Stimulated activated CD4-positive, alpha-beta T cell treated with anti-CD3 and anti-CD28 coated beads, Interleukin-1b, Interleukin-23, amount 100 ng/mL, for 24 hours (primary cell): Measurements from ENCODE around the gene ANXA7.

ENCODE experiments used
- DNase-seq, 4 experiments: peaks; one replicate each; pipeline ENCODE4 v3.0.0-alpha.2; 2020; ENCODE audit warnings: low read depth in 4 of 4, low spot score in 1 of 4

ANXA7 gene

DNA sequence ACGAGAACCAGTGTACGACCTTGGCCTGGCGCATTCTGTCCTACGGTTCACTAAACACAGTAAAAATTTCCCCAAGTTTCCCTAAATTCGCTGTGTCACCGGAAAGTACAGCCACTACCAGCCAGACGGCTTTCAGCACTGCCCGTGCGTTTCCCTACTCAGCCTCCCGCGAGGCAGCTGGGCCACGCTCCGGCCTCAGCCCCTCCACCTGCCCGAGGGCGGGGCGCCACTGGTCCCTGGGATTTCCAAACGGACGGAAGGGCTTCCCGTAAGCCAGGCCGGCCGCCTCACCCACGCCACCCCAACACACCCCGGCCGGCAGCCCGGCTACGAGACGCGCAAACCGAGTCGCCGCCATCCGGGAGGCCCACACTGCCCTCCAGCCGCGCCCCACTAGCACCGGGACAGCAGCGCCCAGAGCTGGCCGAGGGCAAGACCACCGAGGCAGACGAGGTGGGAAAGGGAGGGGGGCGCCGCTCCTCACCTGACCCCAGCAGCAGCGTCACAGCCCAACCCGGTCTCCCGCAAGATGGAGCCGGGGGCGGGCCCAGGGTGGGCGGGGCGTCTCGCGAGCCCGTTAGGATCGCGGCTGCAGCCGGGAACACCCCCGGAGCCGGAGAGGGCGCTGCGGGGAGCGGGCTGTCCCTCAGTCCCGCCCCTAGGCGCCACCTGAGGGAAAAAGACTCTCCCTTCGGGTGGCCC, at the start of gene ANXA7:
Gene ANXA7 (minus strand): TSS at position 531 of the 702 bp plus-strand sequence. CDS start 13,202 bp downstream, outside the sequence.
- peak; percentile 88 to 97 (median 91) for DNase-seq

DNA sequence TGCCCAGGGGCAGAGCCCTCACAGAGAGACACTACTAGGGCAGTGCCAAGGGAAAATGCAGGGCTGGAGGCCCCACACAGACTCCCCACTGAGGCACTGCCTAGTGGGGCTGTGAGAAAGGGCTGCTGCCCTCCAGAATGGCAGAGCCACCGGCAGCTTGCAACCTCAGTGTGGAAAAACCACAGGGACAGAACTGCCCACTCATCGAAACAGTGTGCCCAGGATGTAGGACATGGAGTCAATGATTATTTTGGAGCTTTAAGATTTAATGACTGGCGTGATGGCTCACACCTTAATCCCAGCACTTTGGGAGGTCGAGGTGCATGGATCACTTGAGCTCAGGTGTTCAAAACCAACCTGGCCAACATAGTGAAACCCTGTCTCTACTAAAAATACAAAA, 47.0 kb upstream of the ANXA7 start:
- DNase-seq, result no peak

DNA sequence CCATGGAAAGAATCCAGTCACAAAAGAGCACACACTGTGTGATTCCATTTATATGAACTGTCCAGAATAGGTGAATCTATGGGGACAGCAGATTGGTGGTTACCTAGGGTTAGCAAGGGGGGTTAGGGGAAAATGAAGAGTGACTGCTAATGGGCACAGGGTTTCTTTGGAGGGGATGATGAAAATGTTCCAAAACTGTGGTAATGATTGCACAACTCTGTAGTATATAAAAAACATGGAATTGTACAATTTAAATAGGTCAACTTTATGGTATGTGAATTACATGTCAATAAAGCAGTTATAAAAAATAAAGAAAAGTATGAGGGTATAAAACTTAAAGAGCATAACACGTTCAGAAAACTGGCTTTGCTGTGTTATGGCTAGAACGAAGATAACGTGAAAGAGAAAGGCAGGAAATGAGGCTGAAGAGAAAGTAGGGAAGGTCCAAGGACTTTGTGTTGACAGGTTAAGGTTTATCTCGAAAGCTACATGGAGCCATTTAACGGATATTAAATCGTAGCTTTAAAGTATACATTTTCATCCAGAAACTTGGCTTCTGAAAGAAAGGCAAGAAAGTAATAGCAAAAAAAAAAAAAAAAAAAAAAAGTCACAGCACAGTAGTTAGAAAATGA, 45.9 kb upstream of the ANXA7 start:
- no peak for DNase-seq

DNA sequence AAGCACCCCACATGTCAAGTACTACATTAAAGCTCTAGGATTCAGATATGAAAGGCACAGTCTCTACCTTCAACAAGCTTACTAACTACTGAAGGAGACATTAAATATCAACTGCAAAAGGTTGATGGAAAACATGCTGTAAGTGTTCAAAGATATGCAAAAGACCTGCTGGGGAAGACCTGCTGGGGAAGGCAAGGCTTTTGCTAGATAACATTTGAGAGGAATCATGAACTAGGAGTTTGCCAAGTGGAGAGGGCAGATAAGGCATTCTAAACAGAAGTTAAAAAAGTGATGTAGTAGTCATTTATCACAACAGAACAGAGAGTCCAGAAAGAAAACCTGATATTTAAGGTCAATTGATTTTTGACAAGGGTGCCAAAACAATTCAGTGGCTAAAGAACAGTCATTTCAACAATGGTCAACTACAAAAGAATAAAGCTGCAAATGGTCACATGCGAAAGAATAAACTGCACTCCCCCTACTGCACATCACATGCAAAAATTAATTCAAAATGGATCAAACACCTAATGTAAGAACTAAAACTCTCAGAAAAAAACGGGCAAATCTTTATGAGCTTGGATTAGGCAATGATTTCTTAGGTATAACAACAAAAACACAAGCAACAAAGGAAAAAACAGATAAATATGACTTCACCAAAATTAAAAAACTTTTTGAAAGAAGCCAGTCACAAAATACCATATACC, 42.5 kb upstream of the ANXA7 start:
- DNase-seq, result no peak

DNA sequence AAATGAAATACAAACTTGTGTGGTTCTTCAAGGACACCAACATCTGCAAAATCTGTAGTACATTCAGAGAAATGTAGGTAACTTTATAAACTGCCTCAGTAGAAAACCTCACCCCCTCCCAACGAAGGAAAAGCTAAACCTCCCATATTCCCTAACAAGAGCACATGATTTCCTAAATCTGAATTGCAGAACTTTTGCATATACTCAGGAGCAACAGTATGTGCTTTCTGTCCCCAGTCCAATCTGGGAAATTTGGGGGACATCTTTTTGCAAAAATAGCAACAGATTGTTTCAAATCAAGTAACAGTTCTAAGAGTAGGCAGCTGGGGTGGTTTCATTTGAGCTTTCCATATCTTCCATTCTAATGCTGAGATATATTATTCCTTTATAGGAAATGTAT, 35.3 kb upstream of the ANXA7 start:
- DNase-seq, result no peak

DNA sequence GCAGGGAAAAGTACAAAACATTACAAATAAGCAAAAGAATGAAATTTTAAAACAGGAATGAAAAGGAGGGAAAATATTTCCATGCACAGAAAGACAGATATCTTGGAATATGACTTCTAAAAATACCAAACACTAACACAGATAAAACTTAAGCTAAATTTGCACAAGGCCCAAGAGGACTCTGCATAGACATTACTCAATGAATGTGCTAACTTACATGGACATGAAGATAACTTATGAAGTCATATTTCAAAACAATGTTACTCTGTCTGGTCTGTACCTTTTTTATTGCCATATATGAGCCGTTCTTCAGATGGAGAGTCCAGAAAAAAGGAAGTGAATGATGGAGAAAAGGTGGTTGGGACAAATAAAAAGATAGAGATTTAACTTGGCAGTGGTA, 34.5 kb upstream of the ANXA7 start:
- no peak for DNase-seq

DNA sequence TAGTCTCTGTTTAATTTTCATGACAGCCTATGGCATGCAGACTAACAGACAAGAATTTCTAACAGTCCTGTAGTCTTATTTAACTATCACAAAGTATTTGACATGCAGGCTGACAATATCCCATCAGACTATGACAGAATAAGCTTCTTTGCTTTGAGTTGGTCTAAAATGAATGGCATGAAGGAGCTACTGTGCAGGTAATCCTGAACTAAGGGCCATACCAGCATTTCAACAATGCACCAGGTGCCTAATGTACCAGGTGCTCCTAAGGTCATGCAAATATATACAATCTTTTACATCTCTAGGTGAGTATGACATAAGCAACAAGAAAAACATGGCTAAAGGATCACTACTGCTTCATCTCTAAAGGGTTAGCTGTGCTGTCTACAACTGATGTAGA, 33.1 kb upstream of the ANXA7 start:
- DNase-seq, result no peak

DNA sequence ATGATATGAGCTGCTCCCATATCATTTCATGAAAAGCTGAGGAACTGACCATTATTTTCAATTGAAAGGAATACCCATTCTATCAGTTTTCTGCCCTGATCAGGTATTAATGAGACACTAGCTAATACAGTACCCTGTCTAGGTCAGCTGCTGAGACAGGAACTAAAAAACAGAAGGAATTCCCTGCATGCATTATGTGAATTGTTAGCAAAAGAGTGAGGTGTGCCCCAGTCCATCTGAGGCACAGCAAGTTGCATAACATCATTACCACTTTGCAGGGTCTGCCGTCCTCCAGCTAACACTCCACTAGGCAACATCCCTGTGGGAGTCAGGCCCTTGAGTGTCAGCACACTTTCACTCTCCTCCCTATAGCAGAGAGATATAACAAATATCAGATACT, 30.6 kb upstream of the ANXA7 start:
- DNase-seq, result no peak

DNA sequence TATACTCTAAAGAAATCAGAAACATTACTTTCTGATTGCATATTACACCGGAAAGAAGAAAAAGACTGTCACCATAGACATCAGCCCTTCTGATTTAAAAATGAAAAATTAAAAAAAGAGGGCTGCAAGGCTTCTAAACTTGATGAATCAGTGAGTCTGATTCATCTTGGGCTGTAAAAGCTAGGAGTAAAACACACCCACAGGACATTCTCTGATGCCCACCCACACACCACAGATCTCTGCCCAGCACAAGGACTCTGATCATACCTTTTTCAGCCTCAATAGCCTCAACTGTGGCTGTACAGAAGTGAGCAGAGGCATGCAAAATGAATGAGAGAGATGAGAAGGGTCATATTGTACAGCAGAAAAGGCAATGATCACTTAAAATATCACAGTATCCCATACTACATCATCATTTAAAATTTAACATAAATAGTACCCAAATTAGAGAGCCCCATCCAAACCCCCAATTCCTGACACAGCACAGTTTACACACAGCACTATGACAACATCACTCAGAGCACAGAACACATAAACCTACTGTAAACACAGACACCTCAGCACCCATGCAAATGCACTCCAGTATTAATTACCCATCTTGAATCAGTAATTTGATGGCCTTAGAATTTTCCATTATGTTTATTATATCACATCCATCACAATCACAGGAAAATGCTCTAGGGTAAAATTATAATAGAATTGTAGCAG, 25.9 kb upstream of the ANXA7 start:
- no peak for DNase-seq

DNA sequence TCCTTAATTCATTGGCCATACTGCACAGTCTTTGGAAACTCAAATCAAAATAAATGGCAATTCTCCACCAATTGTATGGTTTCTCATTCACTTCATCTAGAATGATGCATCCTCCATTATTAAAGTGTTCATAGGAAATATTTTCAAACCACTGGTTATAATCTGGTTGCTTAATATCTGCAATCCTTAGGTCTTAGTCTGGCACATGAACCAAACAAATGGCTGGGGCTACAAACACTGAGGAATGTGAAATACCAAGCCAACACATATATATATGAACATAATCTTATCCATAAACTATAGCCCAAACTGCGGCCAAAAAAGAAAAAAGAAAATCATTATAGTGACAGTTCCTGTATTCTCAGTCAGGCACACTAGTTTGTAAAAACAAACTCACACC, 25.2 kb upstream of the ANXA7 start:
- no peak for DNase-seq

DNA sequence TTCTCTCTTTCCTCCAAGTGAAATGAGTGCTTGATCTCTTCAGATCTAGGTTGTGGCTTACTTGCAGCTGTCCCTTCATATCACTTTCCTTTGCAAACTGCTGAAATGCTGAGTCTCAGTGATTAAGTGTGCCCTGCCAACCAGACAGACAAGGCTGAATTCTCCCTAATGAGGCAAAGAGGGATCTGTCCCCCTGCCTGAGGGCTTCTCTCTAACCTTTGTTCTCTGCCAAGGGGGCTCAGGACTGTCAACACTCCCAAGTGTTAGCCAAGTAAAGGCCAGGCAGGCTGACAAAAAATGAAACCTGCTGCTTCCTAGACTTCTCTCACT, 19.6 kb upstream of the ANXA7 start, which contains the start of gene MSS51:
Gene MSS51 (minus strand): TSS at position 24 of the 330 bp plus-strand sequence. CDS start 5,277 bp downstream, outside the sequence.
- no peak for DNase-seq

DNA sequence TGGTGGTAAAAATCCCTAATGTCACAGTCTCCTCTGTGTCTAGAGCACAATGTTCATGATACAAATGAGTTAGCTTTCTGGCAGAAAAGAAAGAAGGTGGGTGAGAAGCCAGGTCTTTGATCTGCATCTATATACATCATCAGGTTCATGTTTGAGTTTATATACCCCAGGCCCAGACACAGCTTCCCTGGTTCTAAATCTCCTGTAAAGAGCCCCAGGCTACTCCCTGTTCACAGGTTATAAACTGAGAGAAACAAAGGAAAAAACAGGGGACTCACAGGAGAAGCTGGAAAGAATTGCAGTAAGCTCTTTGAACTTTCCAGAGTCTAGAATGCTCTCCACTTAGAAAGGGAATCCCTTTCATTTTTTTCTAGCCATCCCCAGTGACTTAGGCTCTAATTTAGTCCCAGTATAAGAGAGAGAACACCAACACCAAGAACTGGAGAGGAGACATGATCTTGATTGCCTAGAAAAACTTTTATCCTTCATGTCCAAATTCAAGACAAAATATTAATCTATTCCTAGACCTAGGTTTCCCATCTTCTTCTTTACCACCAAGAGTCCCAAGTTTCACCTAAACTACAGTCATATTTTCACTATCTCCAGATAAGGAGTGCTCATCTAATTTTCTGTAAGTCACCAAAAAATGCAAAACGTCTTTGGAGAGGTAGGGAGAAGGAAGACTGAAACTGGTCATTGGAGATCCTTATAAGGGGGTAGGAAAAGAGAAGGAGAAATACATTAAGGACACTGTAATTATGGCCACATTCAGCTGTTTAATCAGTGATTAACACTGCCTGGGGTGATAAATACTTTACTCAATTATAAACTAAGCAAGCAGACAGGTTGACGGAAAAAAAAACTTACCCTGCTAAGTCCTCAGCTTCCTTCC, 19.0 kb upstream of the ANXA7 start:
- no peak for DNase-seq

DNA sequence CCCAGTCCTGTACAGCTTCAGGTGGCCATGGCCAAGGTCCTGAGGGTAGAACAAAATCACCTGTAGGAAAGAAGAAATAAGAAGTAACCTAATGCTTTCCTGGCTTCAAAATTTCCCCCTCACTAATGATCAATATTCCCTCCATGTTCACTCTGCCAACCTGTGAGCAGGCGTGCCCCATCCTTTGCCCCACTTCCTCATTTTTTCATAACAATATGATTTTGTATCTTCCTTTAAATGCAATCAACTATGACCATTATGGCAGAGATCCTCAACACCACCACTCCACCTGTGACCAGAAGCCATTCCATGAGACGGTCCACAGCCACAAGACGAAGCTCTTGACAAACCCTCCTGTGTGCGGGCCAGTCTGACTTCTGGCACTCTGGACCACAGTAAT, 12.5 kb upstream of the ANXA7 start:
- DNase-seq, result no peak

DNA sequence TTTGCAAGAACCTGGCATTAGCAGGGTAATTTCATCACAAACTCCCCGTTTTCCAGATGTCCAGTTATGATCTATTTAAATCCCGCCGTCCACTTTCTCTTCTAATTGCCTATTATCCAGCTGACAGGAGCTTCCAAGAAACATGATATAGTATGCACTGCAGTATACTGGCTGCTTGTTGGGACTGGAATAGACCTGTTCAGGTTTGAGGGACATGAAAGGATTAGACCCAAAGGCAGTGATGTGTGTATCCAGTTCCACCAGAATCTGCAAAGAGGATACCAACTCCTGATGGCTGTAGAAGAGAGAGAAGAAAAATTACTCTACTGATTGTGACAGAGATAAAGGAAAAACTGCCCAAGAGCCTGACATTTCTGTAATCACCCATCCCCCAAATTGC, 10.6 kb upstream of the ANXA7 start:
- no peak for DNase-seq

DNA sequence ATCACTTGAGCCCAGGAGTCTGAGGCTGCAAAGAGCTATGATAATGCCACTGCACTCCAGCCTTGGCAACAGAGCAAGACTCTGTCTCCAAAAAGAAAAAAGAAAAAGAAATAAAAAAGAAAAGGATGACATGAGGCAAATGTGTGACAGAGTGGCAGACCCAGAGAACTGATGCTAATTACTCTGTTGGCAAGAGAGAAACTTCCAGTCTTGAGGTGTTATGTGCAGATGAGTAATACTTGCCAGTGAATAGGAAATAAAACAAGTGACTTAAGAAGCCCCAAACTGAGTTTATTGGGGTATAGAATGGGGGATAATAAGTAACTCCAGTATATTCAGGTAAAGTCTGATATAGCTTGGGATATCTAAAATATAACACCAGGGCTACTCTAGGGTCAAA, 9.5 kb upstream of the ANXA7 start:
- DNase-seq, result no peak

DNA sequence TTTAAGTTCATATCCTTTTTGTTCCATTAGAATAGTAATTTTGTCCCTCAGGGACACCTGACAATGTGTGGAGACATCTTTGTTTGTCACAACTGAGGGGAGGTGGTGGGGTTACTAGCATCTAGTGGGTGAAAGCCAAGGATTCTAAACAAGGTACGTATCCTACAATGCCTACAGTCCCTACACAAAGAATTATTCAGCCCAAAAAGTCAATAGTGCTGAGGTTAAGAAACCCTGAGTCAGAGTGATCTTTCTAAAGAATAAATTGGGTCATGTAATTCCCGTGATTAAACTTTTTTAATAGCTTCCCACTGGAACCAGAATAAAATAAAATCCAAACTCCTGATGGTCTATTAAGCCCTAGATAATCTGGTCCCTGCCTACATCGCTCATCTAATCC, 2.7 kb upstream of the ANXA7 start:
- no peak for DNase-seq

DNA sequence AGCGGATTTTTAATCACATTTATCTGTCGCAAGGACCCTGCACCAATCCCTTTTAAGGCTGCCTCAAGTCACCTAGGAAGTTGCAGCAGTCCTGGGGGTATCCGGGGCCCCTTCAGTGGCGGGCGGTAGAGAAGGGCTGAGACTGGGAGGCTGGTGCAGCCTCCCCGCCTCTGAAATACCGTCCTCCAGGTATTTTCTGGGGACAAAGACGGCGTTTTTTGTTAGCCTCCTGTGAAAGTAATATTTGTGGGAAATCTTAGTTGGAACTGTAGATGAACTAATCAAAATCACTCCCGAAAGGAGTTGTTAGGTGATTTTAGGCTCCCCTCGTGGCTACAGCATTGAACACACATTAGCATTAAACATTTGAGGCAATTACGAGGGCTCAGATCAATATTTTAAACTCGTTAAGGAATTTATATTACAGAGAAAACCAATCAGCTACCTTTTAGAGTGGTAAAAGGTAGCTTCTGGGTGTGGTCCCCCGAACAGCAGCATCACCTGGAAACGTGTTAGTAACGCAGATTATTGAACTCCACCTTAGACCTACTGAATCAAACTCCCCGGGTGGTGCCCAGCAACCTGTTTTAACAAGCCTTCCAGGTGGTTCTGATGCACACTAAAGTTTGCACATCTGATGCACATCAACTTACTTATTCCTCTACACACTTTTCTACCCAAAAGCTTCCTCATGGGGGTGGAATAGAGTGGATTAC, 530 bp upstream of the ANXA7 start:
- no peak for DNase-seq

DNA sequence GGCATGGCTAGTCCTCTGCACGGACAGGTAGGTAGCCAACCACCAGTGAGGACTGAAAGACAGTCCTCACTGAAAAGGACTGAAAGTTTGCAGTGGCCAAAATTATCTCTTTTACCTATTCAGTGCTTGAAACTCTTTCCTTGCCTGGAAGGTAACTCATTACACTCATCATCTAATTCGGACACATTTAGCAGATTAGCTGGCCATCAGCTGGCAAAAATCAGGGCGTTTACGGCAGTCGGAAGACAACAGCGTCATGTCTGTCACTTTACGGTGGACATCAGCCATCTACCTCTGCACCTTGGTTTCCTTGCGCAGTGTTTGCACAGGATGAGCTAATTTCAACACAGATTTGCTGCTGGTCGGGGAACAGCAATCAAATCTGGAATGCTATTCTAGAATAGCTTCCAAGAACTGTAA, 740 bp downstream of the ANXA7 start:
- peak in 2 of 4 experiments; percentile 16 to 17 for DNase-seq

DNA sequence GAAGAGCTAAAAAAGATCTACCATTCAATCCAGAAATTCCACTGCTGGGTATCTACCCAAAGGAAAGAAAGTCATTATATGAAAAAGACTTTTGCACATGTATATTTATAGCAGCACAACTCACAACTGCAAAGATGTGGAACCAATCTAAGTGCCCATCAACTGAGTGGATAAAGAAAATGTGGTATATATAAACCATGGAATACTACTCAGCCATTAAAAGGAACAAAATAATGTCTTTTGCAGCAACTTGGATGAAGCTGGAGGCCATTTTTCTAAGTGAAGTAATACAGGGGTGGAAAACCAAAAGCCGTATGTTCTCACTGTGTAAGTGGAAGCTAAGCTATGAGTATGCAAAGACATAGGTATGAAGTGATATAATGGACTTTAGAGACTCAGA, 3.0 kb downstream of the ANXA7 start:
- DNase-seq, result no peak

DNA sequence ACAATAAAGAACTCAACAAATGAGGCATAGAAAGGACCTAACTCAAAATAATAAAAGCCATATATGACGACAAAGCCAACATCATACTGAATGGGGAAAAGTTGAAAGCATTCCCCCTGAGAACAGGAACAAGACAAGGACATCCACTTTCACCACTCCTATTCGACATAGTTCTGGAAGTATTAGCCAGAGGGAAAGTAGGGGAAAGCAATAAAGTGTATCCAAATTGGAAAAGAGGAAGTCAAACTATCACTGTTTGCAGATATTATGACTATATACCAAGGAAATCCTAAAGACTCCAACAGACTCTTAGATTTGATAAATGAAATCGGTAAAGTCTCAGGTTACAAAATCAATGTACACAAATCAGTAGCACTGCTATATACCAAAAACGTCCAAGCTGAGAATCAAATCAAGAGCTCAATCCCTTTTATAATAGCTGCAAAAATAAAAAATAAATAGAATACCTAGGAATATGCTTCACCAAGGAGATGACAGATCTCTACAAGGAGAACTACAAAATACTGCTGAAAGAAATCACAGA, 4.8 kb downstream of the ANXA7 start:
- DNase-seq, result no peak
